ENCODE data around the gene NECTIN4.

GRCh38 chr1:161048949-161049722 lies 40.2 kb downstream of the NECTIN4 start:
- TF ChIP-seq CTCF (IDR thresholded peaks at IDR 0.05; ENCODE audit: low read depth, low read length) (no peak), EZH2phosphoT487 (IDR thresholded peaks at IDR 0.05; ENCODE audit: low read depth) (no peak)

Measured in OCI-LY3 (cell line).